ACC112 (cell line): ENCODE measurements around the gene PPP1R12B.
"Not testable (repeated sequence)": the region's sequence is repeated elsewhere in the genome, so short reads cannot be mapped to it uniquely, and the experiment has no call there.

Source experiments
- H2AFZ ChIP-seq: fragments of 200-600 bp; sonication (generic); one replicate; pipeline ENCODE4 v1.6.0; 2017; ENCODE audit warnings: antibody characterized with exemption, low read length; ENCODE audit not compliant: unreplicated experiment
- H3K27ac ChIP-seq: fragments of 200-600 bp; sonication (generic); 2 replicates; pipeline ENCODE4 v1.5.1; 2014; ENCODE audit warnings: low read depth, mild to moderate bottlenecking, antibody characterized with exemption, low read length, moderate library complexity
- H3K27me3 ChIP-seq: fragments of 200-600 bp; sonication (generic); 2 replicates; pipeline ENCODE4 v1.6.1; 2014; ENCODE audit warnings: mild to moderate bottlenecking, antibody characterized with exemption, low read length, moderate library complexity, mixed read lengths; ENCODE audit not compliant: insufficient read depth
- H3K36me3 ChIP-seq: fragments of 200-600 bp; sonication (generic); 2 replicates; pipeline ENCODE4 v1.6.1; 2016; ENCODE audit warnings: mild to moderate bottlenecking, antibody characterized with exemption, low read length, moderate library complexity, mixed read lengths; ENCODE audit not compliant: insufficient read depth
- H3K4me1 ChIP-seq: fragments of 200-600 bp; sonication (generic); one replicate; pipeline ENCODE4 v1.6.1; 2016; ENCODE audit warnings: low read length, mixed read lengths; ENCODE audit not compliant: insufficient read depth, unreplicated experiment, control insufficient read depth
- H3K4me3 ChIP-seq: fragments of 200-600 bp; sonication (generic); 2 replicates; pipeline ENCODE4 v1.5.1; 2014; ENCODE audit warnings: mild to moderate bottlenecking, low read depth, low read length
- H3K79me2 ChIP-seq: fragments of 200-600 bp; sonication (generic); one replicate; pipeline ENCODE4 v1.6.0; 2016; ENCODE audit warnings: low read length; ENCODE audit not compliant: control insufficient read depth, unreplicated experiment, insufficient read depth

PPP1R12B gene

GRCh38 chr1:202597090-202597761 is 248.7 kb downstream of the PPP1R12B start:
- H3K27me3 ChIP-seq, result no peaks in the 10 kb centered on the region
- H3K4me3 ChIP-seq, result no peak overlapping the region
- H3K79me2 ChIP-seq, result no peaks in the 10 kb centered on the region
- H2AFZ ChIP-seq, result no peak overlapping the region
- H3K4me1 ChIP-seq, result peaks cover 12% of the 10 kb centered on the region
- H3K36me3 ChIP-seq, result no peaks in the 10 kb centered on the region
- H3K27ac ChIP-seq, result no peak overlapping the region

GRCh38 chr1:202599669-202600431 is 251.4 kb downstream of the PPP1R12B start:
- H2AFZ ChIP-seq, result no peak overlapping the region
- no peaks in the 10 kb centered on the region for H3K27me3 ChIP-seq
- H3K36me3 ChIP-seq, result no peaks in the 10 kb centered on the region
- H3K79me2 ChIP-seq, result no peaks in the 10 kb centered on the region
- no peak overlapping the region for H3K27ac ChIP-seq
- H3K4me1 ChIP-seq, result peaks cover 4% of the 10 kb centered on the region
- H3K4me3 ChIP-seq, result no peak overlapping the region

GRCh38 chr1:202600432-202601041 is 252.0 kb downstream of the PPP1R12B start:
- Histone ChIP-seq H3K36me3 (no peaks in the 10 kb centered on the region), H2AFZ (no peak overlapping the region), H3K27ac (no peak overlapping the region), H3K4me1 (peaks cover 4% of the 10 kb centered on the region), H3K79me2 (no peaks in the 10 kb centered on the region), H3K27me3 (no peaks in the 10 kb centered on the region), H3K4me3 (no peak overlapping the region)

GRCh38 chr1:202603435-202603834 is 254.9 kb downstream of the PPP1R12B start:
- H3K36me3 ChIP-seq, result no peaks in the 10 kb centered on the region
- no peak overlapping the region for H3K27ac ChIP-seq
- H3K27me3 ChIP-seq, result no peaks in the 10 kb centered on the region

GRCh38 chr1:202605515-202605914 is 257.0 kb downstream of the PPP1R12B start:
- H3K27me3 ChIP-seq, result no peaks in the 10 kb centered on the region
- H2AFZ ChIP-seq, result no peak overlapping the region
- H3K36me3 ChIP-seq, result no peaks in the 10 kb centered on the region
- H3K4me3 ChIP-seq, result no peak overlapping the region
- no peaks in the 10 kb centered on the region for H3K4me1 ChIP-seq
- H3K79me2 ChIP-seq, result no peaks in the 10 kb centered on the region
- no peak overlapping the region for H3K27ac ChIP-seq

More at GRCh38 chr1:202603435-202603834, 254.9 kb downstream of the PPP1R12B start:
- no peak overlapping the region for H2AFZ ChIP-seq
- H3K4me1 ChIP-seq, result peaks cover 4% of the 10 kb centered on the region
- no peaks in the 10 kb centered on the region for H3K79me2 ChIP-seq
- no peak overlapping the region for H3K4me3 ChIP-seq

- not testable (repeated sequence) for H3K27me3 ChIP-seq, H3K36me3 ChIP-seq, H2AFZ ChIP-seq, H3K79me2 ChIP-seq, H3K4me3 ChIP-seq, H3K27ac ChIP-seq
- H3K4me1 ChIP-seq, result peaks cover 20% of the 10 kb centered on the region
Measured at GRCh38 chr1:202612036-202612435, 263.5 kb downstream of the PPP1R12B start.

GRCh38 chr1:202613571-202613970 is 265.1 kb downstream of the PPP1R12B start:
- H3K27ac ChIP-seq, result no peak overlapping the region
- H3K4me3 ChIP-seq, result no peak overlapping the region
- H3K4me1 ChIP-seq, result peaks cover 26% of the 10 kb centered on the region
- no peaks in the 10 kb centered on the region for H3K36me3 ChIP-seq
- H3K79me2 ChIP-seq, result no peaks in the 10 kb centered on the region
- H3K27me3 ChIP-seq, result no peaks in the 10 kb centered on the region
- no peak overlapping the region for H2AFZ ChIP-seq

- not testable (repeated sequence) for H2AFZ ChIP-seq, H3K36me3 ChIP-seq, H3K79me2 ChIP-seq, H3K27me3 ChIP-seq, H3K27ac ChIP-seq, H3K4me3 ChIP-seq
- H3K4me1 ChIP-seq, result peaks cover 29% of the 10 kb centered on the region
Measured at GRCh38 chr1:202614363-202615207, 266.1 kb downstream of the PPP1R12B start.

GRCh38 chr1:202615208-202615500 is 266.7 kb downstream of the PPP1R12B start:
- H3K4me3 ChIP-seq, H2AFZ ChIP-seq, H3K27ac ChIP-seq, H3K36me3 ChIP-seq, H3K79me2 ChIP-seq, H3K27me3 ChIP-seq: not testable (repeated sequence)
- H3K4me1 ChIP-seq, result peaks cover 29% of the 10 kb centered on the region

- no peak overlapping the region for H3K4me3 ChIP-seq
- H3K27ac ChIP-seq, result peak overlapping the region; percentile 4
- no peak overlapping the region for H2AFZ ChIP-seq
- peaks cover 29% of the 10 kb centered on the region for H3K4me1 ChIP-seq
- no peaks in the 10 kb centered on the region for H3K36me3 ChIP-seq
- no peaks in the 10 kb centered on the region for H3K79me2 ChIP-seq
- H3K27me3 ChIP-seq, result no peaks in the 10 kb centered on the region
Measured at GRCh38 chr1:202615501-202616354, 267.2 kb downstream of the PPP1R12B start.
